NT2/D1 (cell line): ENCODE data around the gene NRF1.

Experiments used
- DNase-seq: peaks from one replicate; pipeline ENCODE4 v3.0.0-alpha.2; 2011; ENCODE audit warnings: low read depth, low spot score
- H3K27me3 ChIP-seq: 2 replicates; pipeline ENCODE4 v1.6.0; 2011; ENCODE audit warnings: mild to moderate bottlenecking; ENCODE audit not compliant: insufficient read length, insufficient read depth
- H3K36me3 ChIP-seq: 2 replicates; pipeline ENCODE4 v1.6.1; 2011; ENCODE audit warnings: mild to moderate bottlenecking, low read length, mixed read lengths; ENCODE audit not compliant: insufficient read depth, insufficient read length
- H3K4me1 ChIP-seq: 2 replicates; pipeline ENCODE4 v1.5.1; 2011; ENCODE audit not compliant: insufficient read depth, insufficient read length
- H3K4me3 ChIP-seq: 2 replicates; pipeline ENCODE4 v1.5.1; 2011; ENCODE audit warnings: low read depth; ENCODE audit not compliant: insufficient read length
- H3K9ac ChIP-seq: 2 replicates; pipeline ENCODE4 v1.6.0; 2011; ENCODE audit warnings: low read depth; ENCODE audit not compliant: insufficient read length
- H3K9me3 ChIP-seq: 2 replicates; pipeline ENCODE4 v1.5.1; 2011; ENCODE audit warnings: mild to moderate bottlenecking, low read length; ENCODE audit not compliant: insufficient read depth
- SUZ12 ChIP-seq: IDR thresholded peaks from 2 replicates; pipeline ENCODE4 v1.6.1; 2011; ENCODE audit not compliant: insufficient read length, insufficient read depth; ENCODE audit errors: extremely low read depth
- YY1 ChIP-seq: IDR thresholded peaks from 2 replicates; pipeline ENCODE4 v1.6.1; 2011; ENCODE audit not compliant: insufficient read length, insufficient read depth
- ZNF274 ChIP-seq: IDR thresholded peaks from 2 replicates; pipeline ENCODE4 v1.6.1; 2011; ENCODE audit warnings: mild to moderate bottlenecking, low read depth, low read length

NRF1 gene

DNA sequence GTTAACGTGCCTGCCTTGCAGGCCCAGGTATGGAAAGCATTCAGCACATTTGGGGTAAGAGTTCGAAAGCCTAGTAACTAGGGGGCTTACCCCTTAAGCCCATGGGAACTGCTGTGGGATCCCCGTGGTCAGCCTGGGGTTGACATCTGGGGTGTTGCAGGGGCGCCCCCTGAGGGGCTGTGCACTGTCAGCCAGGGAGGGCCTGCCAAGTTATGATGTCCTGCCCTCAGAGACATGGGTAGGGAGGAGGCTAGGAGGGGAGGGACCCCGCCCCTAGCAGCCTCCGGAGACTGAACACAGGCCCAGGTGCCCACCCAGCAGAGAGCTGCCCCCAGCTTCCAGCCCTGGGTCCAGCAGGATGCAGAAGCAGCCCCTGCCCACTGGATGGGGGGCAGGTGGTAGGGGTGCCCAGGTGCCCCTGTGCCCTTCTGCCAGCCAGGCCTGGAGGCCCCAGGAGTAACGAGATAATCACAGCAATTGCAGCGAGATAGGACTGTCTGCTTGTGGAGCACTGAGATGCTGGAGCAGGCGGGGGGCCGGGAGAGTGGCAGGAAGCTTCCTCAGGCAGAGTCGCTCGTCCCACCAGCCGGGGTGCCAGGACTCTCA lies 187.9 kb downstream of the NRF1 start:
- TF ChIP-seq ZNF274 (no peak), YY1 (no peak)
- Histone ChIP-seq H3K27me3 (no peaks in the 10 kb centered on the region), H3K9me3 (no peaks in the 10 kb centered on the region), H3K4me1 (peaks cover 9% of the 10 kb centered on the region), H3K9ac (no peak overlapping the region), H3K4me3 (no peak overlapping the region), H3K36me3 (no peaks in the 10 kb centered on the region)
- DNase-seq: no peak

DNA sequence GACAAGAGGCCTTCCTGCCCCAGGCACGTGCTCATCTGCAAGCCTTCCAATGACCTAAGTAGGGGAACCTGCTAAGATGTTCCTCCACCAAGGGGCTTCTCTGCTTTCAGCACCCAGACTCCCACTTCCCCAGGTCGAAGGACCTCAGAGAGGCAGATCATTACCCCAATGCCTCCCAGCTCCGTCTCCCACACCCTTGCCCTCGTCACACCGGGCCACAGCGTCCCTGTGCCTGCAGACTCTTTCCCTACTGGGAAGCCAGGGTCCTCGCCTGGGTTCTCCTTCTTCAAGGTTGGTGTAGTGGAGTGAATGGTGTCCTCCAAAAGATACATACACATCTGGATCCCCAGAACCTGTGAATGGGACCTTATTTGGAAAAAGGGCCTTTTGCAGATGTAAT lies 189.4 kb downstream of the NRF1 start:
- Histone ChIP-seq H3K9me3 (no peaks in the 10 kb centered on the region), H3K27me3 (no peaks in the 10 kb centered on the region), H3K4me3 (no peak overlapping the region), H3K4me1 (peaks cover 13% of the 10 kb centered on the region), H3K36me3 (no peaks in the 10 kb centered on the region), H3K9ac (no peak overlapping the region)
- no peak for TF ChIP-seq YY1
- TF ChIP-seq ZNF274: no peak
- TF ChIP-seq SUZ12: no peak
- DNase-seq: no peak

- Histone ChIP-seq H3K4me3 (no peak overlapping the region), H3K36me3 (no peaks in the 10 kb centered on the region), H3K9ac (no peak overlapping the region), H3K27me3 (no peaks in the 10 kb centered on the region), H3K9me3 (no peaks in the 10 kb centered on the region), H3K4me1 (peaks cover 10% of the 10 kb centered on the region)
- DNase-seq: no peak
- TF ChIP-seq YY1: no peak
- TF ChIP-seq ZNF274: no peak
- TF ChIP-seq SUZ12: no peak
These were observed 190.4 kb downstream of the NRF1 start for GRCh38 chr7:129801882-129802281.

- TF ChIP-seq YY1 (no peak), ZNF274 (no peak), SUZ12 (no peak)
- Histone ChIP-seq H3K4me3 (no peak overlapping the region), H3K9me3 (no peaks in the 10 kb centered on the region), H3K9ac (peak overlapping the region; percentile 32), H3K36me3 (no peaks in the 10 kb centered on the region), H3K27me3 (no peaks in the 10 kb centered on the region), H3K4me1 (peaks cover 10% of the 10 kb centered on the region)
- DNase-seq: no peak
These were observed 192.1 kb downstream of the NRF1 start for GRCh38 chr7:129803546-129804081.

GRCh38 chr7:129804111-129804889 lies 192.8 kb downstream of the NRF1 start:
- no peaks in the 10 kb centered on the region for H3K36me3 ChIP-seq
- TF ChIP-seq SUZ12 (no peak), ZNF274 (no peak), YY1 (no peak)
- H3K9ac ChIP-seq: no peak overlapping the region
- no peak overlapping the region for H3K4me3 ChIP-seq
- no peak for DNase-seq
- peaks cover 10% of the 10 kb centered on the region for H3K4me1 ChIP-seq
- H3K9me3 ChIP-seq: no peaks in the 10 kb centered on the region
- H3K27me3 ChIP-seq: no peaks in the 10 kb centered on the region

DNA sequence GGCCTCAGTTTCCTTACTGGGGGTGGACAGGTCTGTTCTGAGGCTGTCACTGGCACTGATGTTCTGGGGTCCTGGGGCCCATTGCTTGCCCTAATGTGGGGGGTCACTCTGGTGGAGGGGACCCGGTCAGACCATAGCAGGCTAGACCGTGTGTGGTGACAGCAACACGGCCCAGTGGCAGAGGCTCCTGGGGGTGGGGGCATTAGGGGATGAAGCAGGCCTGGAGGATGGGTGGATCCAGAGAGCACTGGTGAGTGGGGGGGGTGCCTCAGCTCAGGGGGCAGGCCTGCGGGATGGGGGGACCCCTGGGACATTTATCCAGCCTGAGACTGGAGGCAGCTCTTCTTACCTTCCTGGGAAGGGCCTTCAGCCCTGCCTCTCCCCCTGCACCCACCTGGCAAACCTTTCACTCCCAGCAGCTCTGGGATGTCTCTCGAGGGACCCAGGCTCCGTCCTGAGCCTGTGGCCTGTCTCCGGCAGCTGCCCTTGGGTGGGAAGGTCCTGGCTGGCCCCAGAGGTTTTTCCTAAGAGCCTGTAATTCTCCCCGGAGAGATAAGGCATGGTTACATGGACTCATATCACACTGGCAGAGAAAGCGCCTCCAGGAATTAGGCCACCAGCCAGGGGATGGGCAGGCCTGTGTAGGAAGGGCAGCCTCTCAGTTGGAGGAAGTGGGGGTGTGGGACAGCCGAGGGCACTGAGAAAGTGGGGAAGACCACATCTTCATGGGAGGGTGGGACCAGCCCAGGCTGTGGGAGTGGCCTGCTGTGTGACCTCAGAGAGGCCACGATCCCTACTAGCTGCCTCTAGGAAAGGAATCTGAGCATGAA lies 193.6 kb downstream of the NRF1 start:
- Histone ChIP-seq H3K9me3 (no peaks in the 10 kb centered on the region), H3K4me3 (no peak overlapping the region), H3K27me3 (no peaks in the 10 kb centered on the region), H3K9ac (no peak overlapping the region), H3K4me1 (peaks cover 7% of the 10 kb centered on the region), H3K36me3 (no peaks in the 10 kb centered on the region)
- TF ChIP-seq SUZ12 (no peak), ZNF274 (no peak), YY1 (no peak)
- no peak for DNase-seq
